Measurements from ENCODE around the gene MAPRE3. TPM values are rescaled to one million over a fixed set of nuclear protein-coding genes. Genes with fewer than 3 reads are reported as not detected.

MAPRE3 gene
- total RNA-seq, 4 donors from 2014 or later, result 8.5 to 18.6 (median 12.4) TPM

DNA sequence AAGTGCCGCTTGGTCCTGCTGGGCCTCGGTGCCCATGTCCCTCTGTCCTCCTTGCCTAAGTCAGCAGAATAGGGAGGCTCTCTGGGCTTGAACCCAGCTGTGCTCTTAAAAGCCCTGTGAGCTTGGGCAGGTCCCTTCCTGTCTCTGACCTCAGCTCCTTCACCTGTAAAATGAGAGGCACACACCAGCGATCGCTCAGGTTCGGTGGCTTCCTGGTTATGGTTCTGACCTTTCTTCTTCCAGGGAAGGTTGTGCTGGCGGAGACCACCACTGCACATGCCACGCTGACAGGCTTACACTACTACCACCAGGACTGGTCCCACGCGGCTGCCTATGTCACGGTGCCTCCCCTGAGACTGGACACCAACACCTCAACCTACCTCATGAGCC lies 36.1 kb upstream of the MAPRE3 start:
- Histone ChIP-seq H3K27me3 (peaks cover 29% of the 10 kb centered on the region), H3K4me3 (no peak overlapping the region), H3K4me1 (no peaks in the 10 kb centered on the region), H3K36me3 (no peaks in the 10 kb centered on the region), H3K9me3 (no peaks in the 10 kb centered on the region), H3K27ac (no peak overlapping the region)
- no peak for TF ChIP-seq POLR2AphosphoS5 (IDR thresholded peaks at IDR 0.05)
- TF ChIP-seq POLR2A (IDR thresholded peaks at IDR 0.05), result no peak
- TF ChIP-seq, protein P1, sequence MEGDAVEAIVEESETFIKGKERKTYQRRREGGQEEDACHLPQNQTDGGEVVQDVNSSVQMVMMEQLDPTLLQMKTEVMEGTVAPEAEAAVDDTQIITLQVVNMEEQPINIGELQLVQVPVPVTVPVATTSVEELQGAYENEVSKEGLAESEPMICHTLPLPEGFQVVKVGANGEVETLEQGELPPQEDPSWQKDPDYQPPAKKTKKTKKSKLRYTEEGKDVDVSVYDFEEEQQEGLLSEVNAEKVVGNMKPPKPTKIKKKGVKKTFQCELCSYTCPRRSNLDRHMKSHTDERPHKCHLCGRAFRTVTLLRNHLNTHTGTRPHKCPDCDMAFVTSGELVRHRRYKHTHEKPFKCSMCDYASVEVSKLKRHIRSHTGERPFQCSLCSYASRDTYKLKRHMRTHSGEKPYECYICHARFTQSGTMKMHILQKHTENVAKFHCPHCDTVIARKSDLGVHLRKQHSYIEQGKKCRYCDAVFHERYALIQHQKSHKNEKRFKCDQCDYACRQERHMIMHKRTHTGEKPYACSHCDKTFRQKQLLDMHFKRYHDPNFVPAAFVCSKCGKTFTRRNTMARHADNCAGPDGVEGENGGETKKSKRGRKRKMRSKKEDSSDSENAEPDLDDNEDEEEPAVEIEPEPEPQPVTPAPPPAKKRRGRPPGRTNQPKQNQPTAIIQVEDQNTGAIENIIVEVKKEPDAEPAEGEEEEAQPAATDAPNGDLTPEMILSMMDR (IDR thresholded peaks at IDR 0.05), result no peak
- no peak for TF ChIP-seq EP300 (IDR thresholded peaks at IDR 0.05)
- ATAC-seq, result no peak
- 100% methylated on average over 1 to 4 of the region's 10 CpGs for WGBS, 2 donors (ENCODE audit: low coverage in 1 of 2)

DNA sequence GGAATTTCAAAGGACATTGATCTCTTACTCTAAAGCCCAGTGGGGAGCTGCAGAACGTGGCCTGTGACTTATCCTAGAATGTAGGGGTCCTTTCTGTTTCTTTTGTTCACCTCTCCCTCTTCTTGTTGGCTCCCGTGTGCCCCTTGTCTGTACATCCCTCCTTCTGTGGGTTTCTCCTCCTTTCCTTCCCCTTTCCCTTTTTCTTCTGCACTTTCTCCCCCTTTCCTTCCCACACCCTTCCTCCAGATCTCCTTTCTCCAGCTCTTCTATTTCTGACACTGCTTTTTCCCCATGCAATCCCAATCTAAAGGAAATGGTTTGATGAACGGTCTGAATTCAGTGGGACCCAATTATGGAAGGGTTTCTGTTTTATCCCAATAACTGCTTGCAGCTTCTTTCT lies 35.5 kb upstream of the MAPRE3 start:
- no peak overlapping the region for H3K4me3 ChIP-seq
- 44 to 49% methylated on average over 1 to 3 of the region's 3 CpGs for WGBS, 2 donors (ENCODE audit: low coverage in 1 of 2)
- TF ChIP-seq, protein P1 (IDR thresholded peaks at IDR 0.05), result no peak
- TF ChIP-seq POLR2AphosphoS5 (IDR thresholded peaks at IDR 0.05), result no peak
- no peak for TF ChIP-seq POLR2A (IDR thresholded peaks at IDR 0.05)
- no peak for TF ChIP-seq EP300 (IDR thresholded peaks at IDR 0.05)
- no peaks in the 10 kb centered on the region for H3K4me1 ChIP-seq
- no peak for ATAC-seq
- no peak overlapping the region for H3K27ac ChIP-seq
- no peaks in the 10 kb centered on the region for H3K36me3 ChIP-seq
- H3K27me3 ChIP-seq, result peaks cover 22% of the 10 kb centered on the region
- H3K9me3 ChIP-seq, result no peaks in the 10 kb centered on the region

DNA sequence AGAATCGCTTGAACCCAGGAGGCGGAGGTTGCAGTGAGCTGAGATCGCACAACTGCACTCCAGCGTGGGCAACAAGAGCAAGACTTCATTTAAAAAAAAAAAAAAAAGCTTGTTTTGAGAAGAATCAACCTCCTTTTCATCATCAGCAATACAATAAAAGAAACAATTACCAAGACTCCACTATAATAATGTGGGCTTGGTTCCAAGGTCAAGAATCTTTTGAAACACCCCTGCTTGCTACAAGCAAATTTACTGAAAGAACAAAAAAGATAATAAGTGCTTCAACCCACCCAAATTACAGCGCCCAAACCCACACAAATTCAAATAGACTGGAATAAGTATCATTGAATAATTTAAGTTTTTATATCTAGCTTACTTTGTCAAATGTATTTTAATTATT lies 33.6 kb upstream of the MAPRE3 start:
- H3K4me1 ChIP-seq, result no peaks in the 10 kb centered on the region
- H3K27ac ChIP-seq, result no peak overlapping the region
- H3K27me3 ChIP-seq, result peaks cover 10% of the 10 kb centered on the region
- TF ChIP-seq POLR2A (IDR thresholded peaks at IDR 0.05) (no peak), POLR2AphosphoS5 (IDR thresholded peaks at IDR 0.05) (no peak), EP300 (IDR thresholded peaks at IDR 0.05) (no peak)
- TF ChIP-seq, protein P1 (IDR thresholded peaks at IDR 0.05), result no peak
- no peak for ATAC-seq
- H3K36me3 ChIP-seq, result no peaks in the 10 kb centered on the region
- no peaks in the 10 kb centered on the region for H3K9me3 ChIP-seq
- 85 to 94% methylated on average over 2 to 3 of the region's 5 CpGs for WGBS, 2 donors (ENCODE audit: low coverage in 1 of 2)
- no peak overlapping the region for H3K4me3 ChIP-seq

DNA sequence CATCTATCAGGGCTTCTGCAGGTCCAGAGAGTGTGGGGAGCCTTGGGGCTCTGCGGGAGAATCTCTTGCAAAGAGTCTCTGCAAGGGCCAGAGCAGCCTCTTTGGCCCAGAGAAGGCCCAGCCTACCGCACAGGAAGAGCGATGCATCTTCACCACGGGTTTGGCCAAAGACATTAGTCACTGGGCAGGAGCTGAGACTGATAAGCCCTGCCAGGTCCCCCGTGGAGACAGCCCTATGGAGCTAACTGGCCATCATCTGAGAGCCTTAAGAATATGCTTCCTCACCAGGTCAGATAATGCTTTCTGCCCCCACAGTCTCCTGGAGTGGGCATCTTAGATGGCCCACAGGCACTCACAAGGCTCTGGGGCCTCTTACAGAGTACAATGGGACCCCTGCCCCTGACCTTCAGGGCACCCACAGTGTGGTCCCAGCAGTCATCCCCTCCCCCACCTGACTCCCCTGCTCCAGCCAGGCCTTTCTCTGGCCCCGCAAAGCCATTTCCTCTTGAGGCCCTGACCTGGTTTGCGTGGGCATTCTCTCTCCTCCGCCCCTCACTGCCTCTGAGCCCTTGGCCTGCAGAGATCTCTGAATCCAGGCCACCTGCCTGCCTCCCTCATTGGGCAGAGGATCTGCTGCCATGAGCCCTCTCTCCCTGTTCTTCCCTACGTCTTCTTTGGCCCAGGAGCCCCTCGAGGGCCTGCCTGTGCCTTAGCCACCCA lies 31.9 kb upstream of the MAPRE3 start:
- WGBS, 2 donors (ENCODE audit: low coverage in 1 of 2), result 69 to 80% methylated on average over 2 to 4 of the region's 10 CpGs
- TF ChIP-seq, protein P1 (IDR thresholded peaks at IDR 0.05), result no peak
- TF ChIP-seq EP300 (IDR thresholded peaks at IDR 0.05) (no peak), POLR2A (IDR thresholded peaks at IDR 0.05) (no peak), POLR2AphosphoS5 (IDR thresholded peaks at IDR 0.05) (no peak)
- no peak for ATAC-seq

DNA sequence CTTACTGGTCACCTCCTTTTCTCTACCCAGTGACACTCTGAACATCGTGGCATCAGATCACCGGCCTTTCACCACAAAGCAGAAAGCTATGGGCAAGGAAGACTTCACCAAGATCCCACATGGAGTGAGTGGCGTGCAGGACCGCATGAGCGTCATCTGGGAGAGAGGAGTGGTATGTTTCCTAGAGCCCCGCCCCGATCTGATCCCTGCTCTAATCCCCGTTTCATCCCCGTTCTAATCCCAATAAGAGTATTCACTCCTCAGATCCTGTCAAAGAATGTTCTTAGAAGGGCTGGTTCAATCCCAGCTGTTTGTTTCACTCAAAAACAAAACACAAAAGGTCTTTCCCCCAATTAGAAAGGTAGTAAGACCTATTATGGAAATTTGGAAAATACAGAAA lies 30.4 kb upstream of the MAPRE3 start:
- no peak for ATAC-seq
- H3K27me3 ChIP-seq, result peaks cover 40% of the 10 kb centered on the region
- 83 to 91% methylated on average over 6 to 7 of the region's 9 CpGs for WGBS, 2 donors (ENCODE audit: low coverage in 1 of 2)
- no peak overlapping the region for H3K4me3 ChIP-seq
- no peaks in the 10 kb centered on the region for H3K9me3 ChIP-seq
- no peak for TF ChIP-seq POLR2A (IDR thresholded peaks at IDR 0.05)
- no peak for TF ChIP-seq EP300 (IDR thresholded peaks at IDR 0.05)
- TF ChIP-seq, protein P1 (IDR thresholded peaks at IDR 0.05), result no peak
- no peak for TF ChIP-seq POLR2AphosphoS5 (IDR thresholded peaks at IDR 0.05)
- H3K4me1 ChIP-seq, result no peaks in the 10 kb centered on the region
- no peak overlapping the region for H3K27ac ChIP-seq
- no peaks in the 10 kb centered on the region for H3K36me3 ChIP-seq

More for the DNA sequence above, 31.9 kb upstream of the MAPRE3 start:
- no peaks in the 10 kb centered on the region for H3K36me3 ChIP-seq
- no peaks in the 10 kb centered on the region for H3K4me1 ChIP-seq
- H3K9me3 ChIP-seq, result no peaks in the 10 kb centered on the region
- no peak overlapping the region for H3K27ac ChIP-seq
- H3K27me3 ChIP-seq, result peaks cover 25% of the 10 kb centered on the region
- H3K4me3 ChIP-seq, result no peak overlapping the region
